NCI-H128 (cell line): Measurements from ENCODE around the gene PALM3.
"Not testable (repeated sequence)": the region's sequence is repeated elsewhere in the genome, so short reads cannot be mapped to it uniquely, and the experiment has no call there.

ENCODE experiments used
- DNase-seq: peaks from one replicate; lab custom pipeline; 2025; ENCODE audit not compliant: unreplicated experiment; lab: John Stamatoyannopoulos, UW

PALM3 gene

DNA sequence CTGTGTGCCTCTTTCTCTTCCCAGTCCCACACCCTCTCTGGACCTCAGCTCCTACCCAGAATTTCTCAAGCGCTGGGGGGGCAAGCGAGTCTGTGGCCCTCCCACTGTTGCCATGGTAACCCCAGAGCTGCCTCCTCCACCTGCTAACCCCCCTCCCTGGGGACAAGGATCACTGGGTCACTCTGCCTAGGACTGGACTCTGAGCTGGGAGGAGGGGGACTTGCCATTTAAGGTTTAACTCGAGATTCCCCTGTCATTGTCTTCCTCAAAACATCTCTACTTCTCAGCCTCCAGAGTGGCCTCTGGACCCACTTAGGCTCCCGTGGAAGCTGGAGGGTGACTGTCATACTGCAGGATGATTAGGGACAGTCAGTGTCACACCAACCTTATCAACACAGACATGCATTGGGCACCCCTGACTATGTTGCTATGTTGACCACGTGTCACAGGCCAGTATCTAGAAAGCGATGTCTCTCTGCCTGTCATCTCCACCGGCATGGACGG lies 2.2 kb downstream of the PALM3 start:
- no peak for DNase-seq

- DNase-seq, result no peak
These were observed 2.8 kb downstream of the PALM3 start for GRCh38 chr19:14059093-14059480.

DNA sequence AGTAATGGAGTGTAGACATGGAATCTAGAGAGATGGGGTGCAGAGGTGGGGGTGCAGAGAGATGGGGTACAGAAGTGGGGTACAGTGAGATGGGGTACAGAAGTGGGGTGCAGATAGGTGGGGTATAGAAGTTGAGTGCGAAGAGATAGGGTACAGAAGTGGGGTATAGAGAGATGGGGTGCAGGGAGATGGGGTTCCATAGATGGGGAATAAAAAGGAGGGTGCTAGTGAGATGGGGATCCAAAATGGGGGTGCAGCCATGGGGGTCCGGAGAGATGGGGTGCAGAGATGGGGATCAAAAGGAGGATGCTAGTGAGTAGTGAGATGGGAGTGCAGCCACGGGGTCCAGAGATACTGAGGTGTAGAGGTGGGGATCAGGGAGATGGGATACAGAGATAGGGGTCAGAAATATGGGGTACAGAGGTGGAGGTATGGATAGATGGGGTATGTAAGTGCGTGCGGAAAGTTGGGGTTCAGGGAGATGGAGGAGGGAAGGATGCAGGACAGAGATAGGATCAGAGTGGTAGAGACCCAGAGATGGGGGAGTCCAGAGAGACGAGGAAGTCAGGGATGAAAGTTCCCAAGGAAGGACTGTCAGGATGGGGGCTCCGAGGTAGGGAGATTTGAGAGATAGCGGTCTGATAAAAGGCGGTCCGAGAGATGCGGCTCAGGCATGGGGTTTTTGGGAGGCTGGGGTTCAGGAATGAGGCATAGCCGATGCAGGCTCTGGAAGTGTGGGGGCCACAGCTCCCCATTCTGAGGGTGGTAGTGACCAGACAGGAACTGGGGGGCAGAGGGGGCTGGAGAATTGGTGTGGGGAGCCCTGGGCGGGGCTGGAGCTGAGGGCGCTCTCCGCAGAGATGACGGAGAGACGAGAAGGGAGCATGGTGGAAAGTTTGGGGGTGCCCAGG lies 3.4 kb downstream of the PALM3 start:
- DNase-seq, result no peak

- DNase-seq, result no peak
These were observed 5.0 kb downstream of the PALM3 start for GRCh38 chr19:14056741-14057356.

DNA sequence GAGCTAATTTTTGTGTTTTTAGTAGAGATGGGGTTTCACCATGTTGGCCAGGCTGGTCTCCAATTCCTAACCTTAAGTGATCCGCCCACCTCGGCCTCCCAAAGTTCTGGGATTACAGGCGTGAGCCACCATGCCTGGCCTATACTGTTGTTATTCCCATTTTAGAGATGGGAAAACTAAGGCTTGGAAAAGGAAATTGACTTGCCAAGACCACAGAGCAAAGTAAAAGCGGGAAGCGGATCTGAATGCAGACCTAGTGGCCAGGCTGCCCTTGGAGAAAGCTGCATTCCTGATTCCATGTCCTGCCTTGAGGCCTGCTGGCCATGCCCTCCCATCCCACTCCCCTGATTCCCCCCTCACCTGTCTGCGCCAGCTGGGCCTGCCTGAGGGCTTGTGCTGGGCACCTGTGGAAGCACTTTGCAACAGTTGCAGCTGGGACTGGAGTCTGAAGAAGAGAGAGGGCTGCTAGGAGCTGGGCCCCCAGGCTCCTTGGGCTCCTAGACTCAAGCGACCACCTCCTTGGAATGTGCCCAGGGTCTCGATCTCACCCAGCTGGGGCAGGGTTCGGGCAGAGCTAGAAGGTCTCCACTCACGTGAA lies 5.7 kb downstream of the PALM3 start:
- DNase-seq, result no peak

DNA sequence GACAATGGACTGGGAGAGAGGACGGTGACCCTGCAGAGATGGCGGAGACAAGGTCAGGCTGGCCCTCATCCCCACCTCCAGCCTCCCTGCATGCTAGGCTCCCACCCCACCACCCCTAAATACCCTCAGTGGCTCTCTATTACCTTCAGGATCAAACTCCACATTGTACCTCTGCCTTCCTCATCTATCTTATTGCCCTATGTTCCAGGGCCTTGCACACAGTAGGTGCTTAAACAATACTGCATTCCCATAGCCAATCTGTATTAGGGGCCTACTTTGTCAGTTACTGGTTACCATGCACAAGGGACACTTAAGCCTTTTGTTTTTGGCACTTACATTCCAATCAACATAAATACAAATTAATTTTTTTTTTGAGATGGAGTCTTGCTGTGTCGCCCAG lies 6.5 kb downstream of the PALM3 start:
- no peak for DNase-seq

GRCh38 chr19:14054721-14055120 lies 7.2 kb downstream of the PALM3 start:
- DNase-seq, result no peak

DNA sequence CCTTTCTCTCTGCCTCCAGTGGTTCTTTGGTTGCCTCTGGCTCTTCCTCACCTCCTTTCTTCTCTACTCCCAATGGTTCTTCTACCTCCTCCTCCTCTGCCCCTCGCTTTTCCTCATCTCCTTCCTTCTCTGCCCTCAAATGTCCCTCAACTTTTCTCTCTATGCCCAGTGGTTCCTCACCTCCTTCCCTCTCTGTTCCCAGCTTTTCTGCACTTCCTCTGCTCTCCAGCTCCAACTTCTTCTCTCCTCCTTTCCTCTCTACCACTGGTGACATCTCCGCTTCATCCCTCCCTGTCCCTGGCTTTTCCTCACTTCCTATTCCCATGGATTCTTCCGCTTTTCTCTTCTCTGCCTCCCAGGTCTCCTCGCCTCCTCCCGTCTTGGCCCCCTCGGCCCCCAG lies 7.8 kb downstream of the PALM3 start:
- DNase-seq, result no peak

DNA sequence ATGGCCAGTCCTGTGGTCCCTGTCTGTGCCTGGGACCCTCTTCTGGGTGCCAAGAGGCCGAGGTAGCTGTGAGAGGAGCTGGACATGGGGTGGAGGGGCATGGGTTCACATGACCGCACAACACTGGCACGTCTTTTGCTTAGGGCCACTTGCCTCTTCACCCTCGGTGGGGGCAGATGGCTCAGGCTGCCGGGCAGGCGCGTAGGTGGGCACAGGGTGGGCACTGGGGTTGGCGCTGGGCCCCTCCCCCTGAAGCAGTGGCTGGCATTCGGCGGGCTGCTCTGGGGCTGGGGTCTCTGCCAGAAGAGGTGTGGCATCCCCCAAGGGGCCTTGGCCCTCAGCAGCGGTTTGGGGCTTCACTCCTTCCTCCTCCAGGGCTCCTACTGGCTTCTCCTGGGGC lies 8.4 kb downstream of the PALM3 start:
- no peak for DNase-seq

DNA sequence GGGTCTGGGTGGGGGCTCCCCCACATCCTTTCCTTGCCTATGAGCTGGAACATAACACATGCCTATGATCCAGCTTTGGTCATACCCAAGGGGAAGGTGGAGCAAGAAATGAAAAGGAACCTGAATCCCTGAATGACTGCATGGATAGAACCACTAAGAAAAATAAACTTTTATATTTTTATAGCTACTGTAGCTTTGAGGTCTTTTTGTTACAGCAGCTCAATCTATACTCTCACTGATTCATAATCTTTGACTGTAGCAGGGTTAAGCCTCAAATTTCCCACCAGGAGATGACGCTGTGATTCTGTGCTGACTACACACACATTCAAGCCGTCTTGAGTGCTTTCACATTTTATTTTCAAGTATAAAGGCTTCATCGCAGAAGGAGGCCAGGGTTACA lies 8.8 kb downstream of the PALM3 start:
- no peak for DNase-seq

DNA sequence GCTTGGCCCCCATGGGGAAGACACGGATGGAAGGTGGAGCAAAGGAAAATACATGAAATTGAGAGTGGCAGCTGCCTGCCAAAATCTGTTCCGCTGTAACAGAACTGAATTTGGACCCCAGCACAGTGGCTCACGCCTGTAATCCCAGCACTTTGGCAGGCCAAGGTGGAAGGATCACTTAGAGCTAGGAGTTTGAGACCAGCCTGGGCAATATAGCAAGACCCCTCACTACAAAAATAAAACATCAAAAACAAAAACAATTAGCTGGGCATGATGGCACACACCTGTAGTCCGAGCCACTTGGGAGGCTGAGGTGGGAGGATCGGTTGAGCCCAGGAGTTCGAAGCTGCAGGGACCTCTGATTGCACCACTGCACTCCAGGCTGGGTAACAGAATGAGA lies 9.4 kb downstream of the PALM3 start:
- DNase-seq, result no peak

DNA sequence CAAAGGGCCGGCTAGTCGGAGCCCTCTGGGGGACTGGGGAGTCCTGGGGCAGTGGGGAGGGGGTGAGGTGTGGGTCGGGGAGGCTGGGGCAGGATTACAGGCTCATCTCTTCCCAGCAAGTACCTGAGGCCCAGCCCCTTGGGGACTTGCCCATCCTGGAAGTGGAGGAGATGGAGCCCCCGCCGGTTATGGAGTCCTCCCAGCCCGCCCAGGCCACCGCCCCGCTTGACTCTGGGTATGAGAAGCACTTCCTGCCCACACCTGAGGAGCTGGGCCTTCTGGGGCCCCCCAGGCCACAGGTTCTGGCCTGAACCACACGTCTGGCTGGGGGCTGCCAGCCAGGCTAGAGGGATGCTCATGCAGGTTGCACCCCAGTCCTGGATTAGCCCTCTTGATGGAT lies 9.9 kb downstream of the PALM3 start:
- no peak for DNase-seq

DNA sequence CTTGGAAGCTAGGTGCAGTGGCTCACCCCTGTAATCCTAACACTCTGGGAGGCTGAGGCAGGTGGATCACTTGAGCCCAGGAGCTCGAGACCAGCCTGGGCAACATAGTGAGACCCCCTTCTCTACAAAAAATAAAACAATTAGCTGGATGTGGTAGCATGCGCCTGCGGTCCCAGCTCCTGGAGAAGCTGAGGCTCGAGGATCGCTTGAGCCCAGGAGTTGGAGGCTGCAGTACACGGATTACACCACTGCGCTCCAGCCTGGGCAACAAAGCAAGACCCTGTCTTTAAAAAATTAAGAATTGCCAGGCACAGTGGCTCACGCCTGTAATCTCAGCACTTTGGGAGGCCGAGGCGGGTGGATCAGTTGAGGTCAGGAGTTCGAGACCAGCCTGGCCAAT lies 10.9 kb downstream of the PALM3 start:
- DNase-seq, result not testable (repeated sequence)

DNA sequence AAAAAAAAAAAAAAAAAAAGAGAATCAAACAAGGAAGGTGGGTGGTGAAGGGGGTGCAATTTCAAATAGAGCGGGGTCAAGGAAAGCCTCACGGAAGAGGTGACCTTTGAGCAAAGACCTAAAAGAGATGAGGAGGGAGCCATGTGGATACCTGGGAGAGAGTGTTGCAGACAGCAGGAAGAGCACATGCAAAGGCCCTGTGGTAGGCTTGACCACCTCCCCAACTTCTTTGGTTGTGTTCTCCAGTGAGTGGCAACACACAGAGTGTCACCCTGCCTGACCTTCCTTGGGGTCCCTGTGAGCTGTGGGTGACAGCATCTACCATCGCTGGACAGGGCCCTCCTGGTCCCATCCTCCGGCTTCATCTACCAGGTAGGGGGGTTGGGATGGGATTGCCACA lies 11.4 kb downstream of the PALM3 start:
- DNase-seq, result no peak

DNA sequence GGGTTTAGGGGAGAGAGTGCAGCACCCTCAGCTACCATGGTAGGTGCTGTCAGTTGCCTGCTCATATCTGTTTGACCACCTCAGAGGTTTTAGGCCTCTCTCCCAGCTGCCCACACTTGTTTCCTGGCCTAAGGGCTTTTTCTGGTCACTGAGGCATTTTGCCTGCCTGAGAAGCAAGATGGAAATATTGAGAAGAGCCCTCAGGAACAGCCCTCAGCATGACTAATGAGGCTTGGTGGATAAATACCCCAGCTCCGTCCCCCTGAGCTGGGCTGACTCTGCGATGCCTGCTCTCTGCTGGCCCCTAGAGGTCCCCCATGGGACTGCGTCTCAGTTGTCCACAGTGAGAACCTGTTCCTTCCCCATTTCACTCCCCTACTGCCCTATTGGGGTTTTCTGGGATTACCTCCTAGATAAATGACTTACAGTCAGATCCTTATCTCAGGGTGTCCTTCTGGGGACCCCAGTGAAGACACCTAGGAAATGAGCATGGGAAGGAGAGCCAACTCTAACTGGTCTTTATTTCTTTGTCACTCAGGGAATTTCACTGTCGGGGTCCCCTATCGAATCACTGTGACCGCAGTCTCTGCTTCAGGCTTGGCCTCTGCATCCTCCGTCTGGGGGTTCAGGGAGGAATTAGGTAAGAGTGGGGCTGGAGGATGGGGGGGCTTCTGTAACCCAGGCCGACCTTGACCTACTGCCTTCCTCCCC lies 13.3 kb downstream of the PALM3 start:
- no peak for DNase-seq

DNA sequence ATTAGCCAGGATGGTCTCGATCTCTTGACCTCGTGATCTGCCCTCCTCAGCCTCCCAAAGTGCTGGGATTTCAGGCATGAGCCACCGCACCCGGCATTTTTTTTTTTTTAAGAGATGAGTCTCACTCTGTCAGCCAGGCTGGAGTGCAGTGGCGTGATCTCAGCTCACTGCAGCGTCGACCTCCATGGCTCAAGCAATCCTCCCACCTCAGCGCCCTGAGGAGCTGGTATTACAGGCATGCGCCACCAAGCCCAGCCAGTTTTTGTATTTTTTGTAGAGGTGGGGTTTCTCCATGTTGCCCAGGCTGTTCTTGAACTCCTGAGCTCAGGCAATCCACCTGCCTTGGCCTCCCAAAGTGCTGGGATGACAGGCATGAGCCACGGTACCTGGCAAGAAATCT lies 14.0 kb downstream of the PALM3 start:
- DNase-seq, result not testable (repeated sequence)

DNA sequence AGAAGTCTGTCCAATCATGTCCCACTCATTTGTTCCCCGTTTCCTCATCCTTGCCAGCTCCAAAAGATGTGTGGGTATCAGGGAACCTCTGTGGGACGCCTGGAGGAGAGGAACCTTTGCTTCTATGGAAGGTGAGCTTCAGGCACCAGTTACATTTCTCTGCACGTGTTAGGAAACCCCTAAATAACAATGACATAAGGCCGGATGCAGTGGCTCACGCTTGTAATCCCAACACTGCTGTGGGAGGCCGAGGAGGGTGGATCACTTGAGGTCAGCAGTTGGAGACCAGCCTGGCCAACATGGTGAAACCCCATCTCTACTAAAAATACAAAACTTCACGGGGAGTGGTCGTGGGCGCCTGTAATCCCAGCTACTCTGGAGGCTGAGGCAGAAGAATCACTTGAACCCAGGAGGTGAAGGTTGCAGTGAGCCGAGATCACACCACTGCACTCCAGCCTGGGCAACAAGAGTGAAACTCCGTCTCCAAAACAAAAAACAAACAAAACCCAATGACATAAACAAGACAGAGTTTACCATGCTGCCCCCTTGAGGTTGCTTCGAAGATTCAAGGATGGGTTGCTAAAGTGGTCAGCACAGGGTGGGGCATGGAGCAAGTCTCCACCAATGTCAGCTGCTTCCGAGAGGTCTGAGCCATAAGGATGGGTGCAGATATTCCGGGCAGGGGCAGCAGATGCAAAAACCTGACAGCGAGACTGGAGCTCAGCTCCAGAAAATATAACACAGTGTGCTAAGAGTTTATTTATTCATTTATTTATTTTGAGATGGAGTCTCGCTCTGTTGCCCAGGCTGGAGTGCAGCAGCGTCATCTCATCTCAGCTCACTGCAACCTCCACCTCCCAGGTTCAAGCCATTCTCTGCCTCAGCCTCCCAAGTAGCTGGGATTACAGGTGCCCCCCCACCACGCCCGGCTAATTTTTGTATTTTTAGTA lies 18.9 kb downstream of the PALM3 start:
- not testable (repeated sequence) for DNase-seq

DNA sequence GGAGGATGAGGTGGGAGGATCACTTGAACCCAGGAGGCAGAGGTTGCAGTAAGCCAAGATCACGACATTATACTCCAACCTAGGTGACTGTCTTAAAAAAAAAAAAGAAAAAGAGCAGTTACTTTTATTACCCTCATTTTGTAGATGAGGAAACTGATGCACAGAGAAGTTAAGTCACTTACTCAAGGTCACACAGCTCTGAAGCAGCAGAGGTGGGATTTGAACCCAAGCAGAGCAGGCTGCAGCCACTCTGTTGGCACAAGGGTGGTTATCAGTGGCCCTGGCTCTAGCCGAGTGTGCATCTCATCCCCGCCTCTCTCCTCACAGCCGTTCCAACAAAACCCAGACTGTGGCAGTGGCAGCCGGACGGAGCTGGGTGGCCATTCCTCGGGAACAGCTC lies 22.7 kb downstream of the PALM3 start:
- DNase-seq, result no peak

GRCh38 chr19:14035706-14036105 lies 26.2 kb downstream of the PALM3 start:
- DNase-seq, result no peak

- DNase-seq, result not testable (repeated sequence)
These were observed 26.7 kb downstream of the PALM3 start for GRCh38 chr19:14035159-14035558.
